HEK293T (cell line): ENCODE data around the gene SERTAD4.
"Not testable (repeated sequence)": the region's sequence is repeated elsewhere in the genome, so short reads cannot be mapped to it uniquely, and the experiment has no call there.

Source experiments
- ARNT ChIP-seq: fragments of 450-650 bp; IDR thresholded peaks from 2 replicates; pipeline ENCODE4 v1.6.1; 2017; ENCODE audit warnings: mild to moderate bottlenecking
- CTBP1 ChIP-seq: fragments of 450-650 bp; IDR thresholded peaks from 2 replicates; pipeline ENCODE4 v1.6.1; 2016; ENCODE audit warnings: borderline replicate concordance
- FOXK2 ChIP-seq: fragments of 450-650 bp; IDR thresholded peaks from 2 replicates; pipeline ENCODE4 v1.6.1; 2016; ENCODE audit warnings: mild to moderate bottlenecking
- HDGF ChIP-seq: fragments of 450-650 bp; IDR thresholded peaks from 2 replicates; pipeline ENCODE4 v1.6.1; 2017; ENCODE audit warnings: antibody characterized with exemption, borderline replicate concordance
- L3MBTL2 ChIP-seq: fragments of 450-650 bp; conservative IDR thresholded peaks from 2 replicates; pipeline ENCODE4 v1.6.1; 2016; ENCODE audit warnings: mild to moderate bottlenecking
- LEF1 ChIP-seq: fragments of 450-650 bp; IDR thresholded peaks from 2 replicates; pipeline ENCODE4 v1.6.1; 2017; ENCODE audit warnings: mild to moderate bottlenecking, borderline replicate concordance
- NFRKB ChIP-seq: fragments of 450-650 bp; IDR thresholded peaks from 2 replicates; pipeline ENCODE4 v1.6.1; 2016; ENCODE audit warnings: mild to moderate bottlenecking, moderate library complexity
- PKNOX1 ChIP-seq: fragments of 450-650 bp; IDR thresholded peaks from 2 replicates; pipeline ENCODE4 v1.6.1; 2016
- SP1 ChIP-seq: fragments of 450-650 bp; IDR thresholded peaks from 2 replicates; pipeline ENCODE4 v1.6.1; 2017
- TARDBP ChIP-seq: fragments of 450-650 bp; IDR thresholded peaks from 2 replicates; pipeline ENCODE4 v1.6.1; 2016
- ZNF384 ChIP-seq: fragments of 450-650 bp; IDR thresholded peaks from 2 replicates; pipeline ENCODE4 v1.6.1; 2016

GRCh38 chr1:210196266-210196665, 36.3 kb upstream of the SERTAD4 start:
- TF ChIP-seq NFRKB, SP1, HDGF, ARNT, ZNF384, LEF1, FOXK2, PKNOX1, CTBP1, L3MBTL2, TARDBP: not testable (repeated sequence)
